Thymus (tissue), 11 donors: Measurements from ENCODE around the gene PPM1K. TPM values are rescaled to one million over a fixed set of nuclear protein-coding genes. Genes with fewer than 3 reads are reported as not detected.

Source experiments
- DNase-seq, 9 donors: peaks; one replicate each; pipeline ENCODE4 v3.0.0-alpha.2; 2013; ENCODE audit warnings: low spot score in 9 of 9, low read depth in 6 of 9, missing footprints in 1 of 9
- H3K27ac ChIP-seq, 2 donors: one replicate each; pipeline ENCODE4 v1.5.1; 2013; ENCODE audit warnings: control low read depth in 1 of 2, low read depth in 1 of 2, low read length in 1 of 2, mild to moderate bottlenecking in 1 of 2, moderate library complexity in 1 of 2
- H3K27me3 ChIP-seq, 2 donors: one replicate each; pipeline ENCODE4 v1.5.1; 2013; ENCODE audit warnings: low read length in 1 of 2; ENCODE audit not compliant: control insufficient read depth in 2 of 2, insufficient read depth in 1 of 2
- H3K36me3 ChIP-seq, 2 donors: one replicate each; pipeline ENCODE4 v1.5.1; 2013; ENCODE audit warnings: low read length in 1 of 2, mild to moderate bottlenecking in 1 of 2, moderate library complexity in 1 of 2; ENCODE audit not compliant: control insufficient read depth in 2 of 2, insufficient read depth in 2 of 2
- H3K4me1 ChIP-seq, 2 donors: one replicate each; pipeline ENCODE4 v1.5.1; 2013; ENCODE audit warnings: low read length in 2 of 2; ENCODE audit not compliant: control insufficient read depth in 2 of 2, insufficient read depth in 2 of 2
- H3K4me3 ChIP-seq, 2 donors: one replicate each; pipeline ENCODE4 v1.5.1; 2013; ENCODE audit warnings: low read length in 2 of 2, control low read depth in 1 of 2, mild to moderate bottlenecking in 1 of 2
- H3K9me3 ChIP-seq, 2 donors: one replicate each; pipeline ENCODE4 v1.5.1; 2013; ENCODE audit warnings: low read length in 1 of 2, mild to moderate bottlenecking in 1 of 2; ENCODE audit not compliant: control insufficient read depth in 2 of 2, insufficient read depth in 1 of 2
- WGBS: extraction: QIAGEN DNeasy Blood & Tissue Kit; methylation state at CpG from one replicate; pipeline ENCODE4 v1.1.7; 2013; 5-methylcytosine and 5-hydroxymethylcytosine counted together
- polyA plus RNA-seq: library from polyadenylated mRNA; stranded (reverse); fragments of 200-250 nt; gene quantifications from one replicate; pipeline ENCODE4 v1.2.3, GENCODE V29; 2013
- total RNA-seq: library from RNA; stranded (reverse); fragments of 120-200 nt; gene quantifications from one replicate; pipeline ENCODE4 v1.2.4, GENCODE V29; 2013
- donor health status: healthy.

PPM1K gene
- total and polyA plus RNA-seq, 2 donors: 12.2 to 22.9 TPM

GRCh38 chr4:88230969-88231771 is 53.2 kb downstream of the PPM1K start:
- H3K4me1 ChIP-seq: peaks cover 0 to 7% of the 10 kb centered on the region in 2 donors
- H3K4me3 ChIP-seq: no peak overlapping the region
- 80% methylated on average over 14 of the region's 14 CpGs for WGBS
- peak overlapping the region; percentile 50 to 69 for H3K27ac ChIP-seq
- no peaks in the 10 kb centered on the region for H3K27me3 ChIP-seq
- DNase-seq: peak in 1 of 9 donors; percentile 35
- H3K9me3 ChIP-seq: no peaks in the 10 kb centered on the region
- H3K36me3 ChIP-seq: no peaks in the 10 kb centered on the region

- H3K27ac ChIP-seq: peak overlapping the region in 1 of 2 donors; percentile 50
- WGBS: 90% methylated on average over 1 of the region's 1 CpG
Measured at GRCh38 chr4:88230461-88230891, 53.9 kb downstream of the PPM1K start.

GRCh38 chr4:88227734-88228133 is 56.6 kb downstream of the PPM1K start:
- no peak overlapping the region for H3K4me3 ChIP-seq
- no peak for DNase-seq
- no peak overlapping the region for H3K27ac ChIP-seq
- 86% methylated on average over 2 of the region's 2 CpGs for WGBS
- H3K36me3 ChIP-seq: no peaks in the 10 kb centered on the region
- peaks cover 0 to 7% of the 10 kb centered on the region in 2 donors for H3K4me1 ChIP-seq
- no peaks in the 10 kb centered on the region for H3K9me3 ChIP-seq
- H3K27me3 ChIP-seq: no peaks in the 10 kb centered on the region

More at GRCh38 chr4:88230461-88230891, 53.9 kb downstream of the PPM1K start:
- Histone ChIP-seq H3K4me1 (peaks cover 0 to 7% of the 10 kb centered on the region in 2 donors), H3K9me3 (no peaks in the 10 kb centered on the region), H3K27me3 (no peaks in the 10 kb centered on the region), H3K4me3 (no peak overlapping the region), H3K36me3 (no peaks in the 10 kb centered on the region)
- DNase-seq: peak in 1 of 9 donors; percentile 19

- Histone ChIP-seq H3K27ac (no peak overlapping the region), H3K27me3 (no peaks in the 10 kb centered on the region), H3K4me3 (no peak overlapping the region), H3K36me3 (no peaks in the 10 kb centered on the region), H3K9me3 (peaks cover 0 to 6% of the 10 kb centered on the region in 2 donors), H3K4me1 (peaks cover 0 to 4% of the 10 kb centered on the region in 2 donors)
- WGBS: 94% methylated on average over 1 of the region's 1 CpG
- no peak for DNase-seq
Measured at GRCh38 chr4:88226143-88226542, 58.2 kb downstream of the PPM1K start.

- WGBS: 91% methylated on average over 3 of the region's 3 CpGs
- DNase-seq: no peak
- no peaks in the 10 kb centered on the region for H3K27me3 ChIP-seq
Measured at GRCh38 chr4:88225232-88226105, 58.9 kb downstream of the PPM1K start.

GRCh38 chr4:88223516-88223915 is 60.8 kb downstream of the PPM1K start:
- no peaks in the 10 kb centered on the region for H3K27me3 ChIP-seq
- no peaks in the 10 kb centered on the region for H3K4me1 ChIP-seq
- H3K27ac ChIP-seq: no peak overlapping the region
- no peak for DNase-seq
- H3K36me3 ChIP-seq: no peaks in the 10 kb centered on the region
- 100% methylated on average over 1 of the region's 1 CpG for whole genome bisulfite sequencing
- no peak overlapping the region for H3K4me3 ChIP-seq
- H3K9me3 ChIP-seq: peaks cover 0 to 6% of the 10 kb centered on the region in 2 donors

More at GRCh38 chr4:88225232-88226105, 58.9 kb downstream of the PPM1K start:
- Histone ChIP-seq H3K4me1 (no peaks in the 10 kb centered on the region), H3K4me3 (no peak overlapping the region), H3K27ac (no peak overlapping the region), H3K9me3 (peaks cover 0 to 6% of the 10 kb centered on the region in 2 donors), H3K36me3 (no peaks in the 10 kb centered on the region)

- Histone ChIP-seq H3K27ac (no peak overlapping the region), H3K36me3 (no peaks in the 10 kb centered on the region), H3K4me1 (no peaks in the 10 kb centered on the region), H3K27me3 (no peaks in the 10 kb centered on the region), H3K9me3 (peaks cover 0 to 6% of the 10 kb centered on the region in 2 donors), H3K4me3 (no peak overlapping the region)
- peak in 8 of 9 donors; percentile 16 to 73 (median 28) for DNase-seq
- WGBS: 4% methylated on average over 5 of the region's 5 CpGs
Measured at GRCh38 chr4:88219099-88219498, 65.3 kb downstream of the PPM1K start.

GRCh38 chr4:88217169-88217568 is 67.2 kb downstream of the PPM1K start:
- Histone ChIP-seq H3K27me3 (no peaks in the 10 kb centered on the region), H3K4me1 (no peaks in the 10 kb centered on the region), H3K27ac (no peak overlapping the region), H3K4me3 (no peak overlapping the region), H3K9me3 (peaks cover 0 to 4% of the 10 kb centered on the region in 2 donors), H3K36me3 (no peaks in the 10 kb centered on the region)
- no peak for DNase-seq
- 97% methylated on average over 4 of the region's 4 CpGs for WGBS

GRCh38 chr4:88216395-88216794 is 68.0 kb downstream of the PPM1K start:
- Histone ChIP-seq H3K36me3 (no peaks in the 10 kb centered on the region), H3K27me3 (no peaks in the 10 kb centered on the region), H3K4me1 (no peaks in the 10 kb centered on the region), H3K9me3 (no peaks in the 10 kb centered on the region), H3K4me3 (no peak overlapping the region), H3K27ac (no peak overlapping the region)
- no peak for DNase-seq
- WGBS: 96% methylated on average over 6 of the region's 6 CpGs
